Measurements from ENCODE around the gene MAPRE3. TPM values are rescaled to one million over a fixed set of nuclear protein-coding genes. Genes with fewer than 3 reads are reported as not detected.

Gene MAPRE3
- total RNA-seq, 2 experiments from 2014 or later: 2.9 to 3.8 TPM

GRCh38 chr2:26954135-26954534 lies 16.3 kb upstream of the MAPRE3 start:
- intact Hi-C loops (cut with micrococcal nuclease): no loop called here
- Mint-ChIP-seq H3K36me3 (ENCODE audit: low read depth) (no peaks in the 10 kb centered on the region), H3K27me3 (ENCODE audit: low read depth) (peaks cover 3% of the 10 kb centered on the region), H3K4me1 (ENCODE audit: low read depth) (no peaks in the 10 kb centered on the region), H3K9me3 (no peaks in the 10 kb centered on the region), H3K27ac (no peak overlapping the region), H3K4me3 (no peak overlapping the region)
- DNase-seq: no peak
- CTCF ChIA-PET: interaction anchor here (1.5 to 2.2 kb wide), 2 partner anchors 11 to 14 kb away, joined by 3 to 5 read pairs; no protein-coding TSS in a partner anchor

GRCh38 chr2:26957041-26957440 lies 13.4 kb upstream of the MAPRE3 start:
- intact Hi-C loops (cut with micrococcal nuclease): no loop called here
- CTCF ChIA-PET: interaction anchor here (0.6 to 1.7 kb wide), 4 partner anchors 14 to 346 kb away, joined by 3 to 6 read pairs (median 4); no protein-coding TSS in a partner anchor
- no peaks in the 10 kb centered on the region for H3K4me1 Mint-ChIP-seq (ENCODE audit: low read depth)
- no peak overlapping the region for H3K4me3 Mint-ChIP-seq
- H3K27me3 Mint-ChIP-seq (ENCODE audit: low read depth): peaks cover 11% of the 10 kb centered on the region
- no peaks in the 10 kb centered on the region for H3K36me3 Mint-ChIP-seq (ENCODE audit: low read depth)
- DNase-seq: no peak
- no peak overlapping the region for H3K27ac Mint-ChIP-seq
- no peaks in the 10 kb centered on the region for H3K9me3 Mint-ChIP-seq

GRCh38 chr2:26957534-26957933 lies 12.9 kb upstream of the MAPRE3 start:
- Mint-ChIP-seq H3K36me3 (ENCODE audit: low read depth) (no peaks in the 10 kb centered on the region), H3K9me3 (no peaks in the 10 kb centered on the region), H3K27ac (no peak overlapping the region), H3K4me1 (ENCODE audit: low read depth) (no peaks in the 10 kb centered on the region), H3K4me3 (no peak overlapping the region), H3K27me3 (ENCODE audit: low read depth) (peaks cover 11% of the 10 kb centered on the region)
- CTCF ChIA-PET: interaction anchor here (0.6 to 1.7 kb wide), 4 partner anchors 14 to 346 kb away, joined by 3 to 6 read pairs (median 4); no protein-coding TSS in a partner anchor
- intact Hi-C loops (cut with micrococcal nuclease): no loop called here
- no peak for DNase-seq

GRCh38 chr2:26959331-26959730 lies 11.1 kb upstream of the MAPRE3 start:
- peaks cover 12% of the 10 kb centered on the region for H3K27me3 Mint-ChIP-seq (ENCODE audit: low read depth)
- DNase-seq: no peak
- H3K4me1 Mint-ChIP-seq (ENCODE audit: low read depth): no peaks in the 10 kb centered on the region
- no peak overlapping the region for H3K27ac Mint-ChIP-seq
- H3K4me3 Mint-ChIP-seq: no peak overlapping the region
- no peaks in the 10 kb centered on the region for H3K36me3 Mint-ChIP-seq (ENCODE audit: low read depth)
- CTCF ChIA-PET: interaction anchor here (0.7 to 5.0 kb wide), 10 partner anchors 9 to 320 kb away, joined by 3 to 96 read pairs (median 5); no protein-coding TSS in a partner anchor
- H3K9me3 Mint-ChIP-seq: no peaks in the 10 kb centered on the region
- intact Hi-C loops (cut with micrococcal nuclease): no loop called here

- H3K27ac Mint-ChIP-seq: no peak overlapping the region
- intact Hi-C loops (cut with micrococcal nuclease): loop anchor here (5.0 kb wide), 1 partner anchor 68 kb away; the partner anchor contains the start of gene TMEM214
Observed at GRCh38 chr2:26964446-26965130, 5.8 kb upstream of the MAPRE3 start.

GRCh38 chr2:26968001-26968400 lies 2.4 kb upstream of the MAPRE3 start:
- Mint-ChIP-seq H3K4me3 (no peak overlapping the region), H3K9me3 (no peaks in the 10 kb centered on the region), H3K27ac (no peak overlapping the region), H3K4me1 (ENCODE audit: low read depth) (peaks cover 19% of the 10 kb centered on the region), H3K27me3 (ENCODE audit: low read depth) (peaks cover 7% of the 10 kb centered on the region), H3K36me3 (ENCODE audit: low read depth) (no peaks in the 10 kb centered on the region)
- CTCF ChIA-PET: interaction anchor here (0.8 to 2.4 kb wide), 4 partner anchors 8 to 48 kb away, joined by 3 to 16 read pairs (median 7); no protein-coding TSS in a partner anchor
- intact Hi-C loops (cut with micrococcal nuclease): no loop called here
- DNase-seq: no peak

More at GRCh38 chr2:26964446-26965130, 5.8 kb upstream of the MAPRE3 start:
- Mint-ChIP-seq H3K4me1 (ENCODE audit: low read depth) (peaks cover 6% of the 10 kb centered on the region), H3K27me3 (ENCODE audit: low read depth) (peaks cover 14% of the 10 kb centered on the region), H3K9me3 (no peaks in the 10 kb centered on the region), H3K36me3 (ENCODE audit: low read depth) (no peaks in the 10 kb centered on the region), H3K4me3 (no peak overlapping the region)
- DNase-seq: no peak
- CTCF ChIA-PET: interaction anchor here (0.6 to 1.5 kb wide), 5 partner anchors 11 to 119 kb away, joined by 3 to 11 read pairs (median 4); no protein-coding TSS in a partner anchor

GRCh38 chr2:26969077-26969844 lies 1.2 kb upstream of the MAPRE3 start:
- H3K27me3 Mint-ChIP-seq (ENCODE audit: low read depth): peaks cover 7% of the 10 kb centered on the region
- no peaks in the 10 kb centered on the region for H3K36me3 Mint-ChIP-seq (ENCODE audit: low read depth)
- CTCF ChIA-PET: interaction anchor here (1.0 to 2.4 kb wide), 3 partner anchors 9 to 334 kb away, joined by 3 to 16 read pairs (median 10); no protein-coding TSS in a partner anchor
- DNase-seq: no peak
- intact Hi-C loops (cut with micrococcal nuclease): no loop called here
- peaks cover 19% of the 10 kb centered on the region for H3K4me1 Mint-ChIP-seq (ENCODE audit: low read depth)
- peak overlapping the region; percentile 55 for H3K4me3 Mint-ChIP-seq
- H3K27ac Mint-ChIP-seq: no peak overlapping the region
- no peaks in the 10 kb centered on the region for H3K9me3 Mint-ChIP-seq

GRCh38 chr2:26970928-26971627 lies 641 bp downstream of the MAPRE3 start:
- Mint-ChIP-seq H3K27me3 (ENCODE audit: low read depth) (peaks cover 6% of the 10 kb centered on the region), H3K4me3 (peak overlapping the region; percentile 77), H3K9me3 (no peaks in the 10 kb centered on the region), H3K27ac (peak overlapping the region; percentile 43), H3K4me1 (ENCODE audit: low read depth) (peaks cover 19% of the 10 kb centered on the region), H3K36me3 (ENCODE audit: low read depth) (no peaks in the 10 kb centered on the region)
- DNase-seq: peak; percentile 11
- CTCF ChIA-PET: interaction anchor here (0.6 to 1.3 kb wide), 6 partner anchors 9 to 823 kb away, joined by 3 to 8 read pairs (median 5); partner anchors contain the start of gene TRIM54
- intact Hi-C loops (cut with micrococcal nuclease): loop anchor here (1.0 to 5.0 kb wide), 3 partner anchors 110 to 624 kb away; partner anchors contain the start of genes ADGRF3, ATRAID, SELENOI and SLC5A6

- H3K4me1 Mint-ChIP-seq (ENCODE audit: low read depth): peaks cover 19% of the 10 kb centered on the region
- CTCF ChIA-PET: interaction anchor here (0.8 to 1.3 kb wide), 4 partner anchors 8 to 45 kb away, joined by 3 to 8 read pairs (median 6); no protein-coding TSS in a partner anchor
- intact Hi-C loops (cut with micrococcal nuclease): loop anchor here (2.0 to 5.0 kb wide), 2 partner anchors 240 to 625 kb away; partner anchors contain the start of genes ADGRF3, ATRAID, SELENOI and SLC5A6
- no peak for DNase-seq
- H3K27ac Mint-ChIP-seq: no peak overlapping the region
- H3K9me3 Mint-ChIP-seq: no peaks in the 10 kb centered on the region
- H3K36me3 Mint-ChIP-seq (ENCODE audit: low read depth): no peaks in the 10 kb centered on the region
- no peak overlapping the region for H3K4me3 Mint-ChIP-seq
- H3K27me3 Mint-ChIP-seq (ENCODE audit: low read depth): peaks cover 3% of the 10 kb centered on the region
Observed at GRCh38 chr2:26971911-26972786, 1.7 kb downstream of the MAPRE3 start.

- Mint-ChIP-seq H3K36me3 (ENCODE audit: low read depth) (no peaks in the 10 kb centered on the region), H3K4me1 (ENCODE audit: low read depth) (peaks cover 16% of the 10 kb centered on the region), H3K4me3 (no peak overlapping the region), H3K27me3 (ENCODE audit: low read depth) (peaks cover 3% of the 10 kb centered on the region), H3K27ac (no peak overlapping the region), H3K9me3 (no peaks in the 10 kb centered on the region)
- no peak for DNase-seq
- intact Hi-C loops (cut with micrococcal nuclease): loop anchor here (5.0 kb wide), 1 partner anchor 238 kb away; the partner anchor contains the start of genes ATRAID and SLC5A6
- CTCF ChIA-PET: interaction anchor here (2.6 kb wide), 1 partner anchor 12 kb away, joined by 16 read pairs; no protein-coding TSS in a partner anchor
Observed at GRCh38 chr2:26974352-26974751, 3.9 kb downstream of the MAPRE3 start.

- no peak overlapping the region for H3K27ac Mint-ChIP-seq
- intact Hi-C loops (cut with micrococcal nuclease): no loop called here
- CTCF ChIA-PET: interaction anchor here (1.0 to 2.6 kb wide), 4 partner anchors 8 to 41 kb away, joined by 3 to 16 read pairs (median 5); no protein-coding TSS in a partner anchor
Observed at GRCh38 chr2:26975102-26975501, 4.7 kb downstream of the MAPRE3 start.

More at GRCh38 chr2:26975102-26975501, 4.7 kb downstream of the MAPRE3 start:
- Mint-ChIP-seq H3K9me3 (no peaks in the 10 kb centered on the region), H3K4me3 (no peak overlapping the region), H3K4me1 (ENCODE audit: low read depth) (peaks cover 11% of the 10 kb centered on the region), H3K36me3 (ENCODE audit: low read depth) (no peaks in the 10 kb centered on the region), H3K27me3 (ENCODE audit: low read depth) (no peaks in the 10 kb centered on the region)
- no peak for DNase-seq
